NCI-H1436 treated with DMSO at 0.1 percent for 48 hours (cell line): ENCODE results near the gene NPTX1.

Experiments used
- DNase-seq: peaks from one replicate; lab custom pipeline; 2025; lab: John Stamatoyannopoulos, UW

NPTX1 gene

GRCh38 chr17:80503921-80504320 lies 27.5 kb upstream of the NPTX1 start:
- DNase-seq: no peak

- DNase-seq: no peak
These were observed 26.6 kb upstream of the NPTX1 start for GRCh38 chr17:80503031-80503430.

GRCh38 chr17:80502578-80502877 lies 26.1 kb upstream of the NPTX1 start:
- no peak for DNase-seq

- DNase-seq: no peak
These were observed 25.6 kb upstream of the NPTX1 start for GRCh38 chr17:80501741-80502577.

GRCh38 chr17:80499961-80500665 lies 23.7 kb upstream of the NPTX1 start:
- DNase-seq: no peak

- no peak for DNase-seq
These were observed 23.2 kb upstream of the NPTX1 start for GRCh38 chr17:80499560-80499959.

- DNase-seq: no peak
These were observed 22.6 kb upstream of the NPTX1 start for GRCh38 chr17:80498920-80499410.

- no peak for DNase-seq
These were observed 22.0 kb upstream of the NPTX1 start for GRCh38 chr17:80498242-80498919.

- no peak for DNase-seq
These were observed 21.4 kb upstream of the NPTX1 start for GRCh38 chr17:80497726-80498241.

GRCh38 chr17:80494547-80494946 lies 18.1 kb upstream of the NPTX1 start:
- DNase-seq: no peak

GRCh38 chr17:80492343-80493136 lies 16.1 kb upstream of the NPTX1 start:
- DNase-seq: no peak

- DNase-seq: no peak
These were observed 15.3 kb upstream of the NPTX1 start for GRCh38 chr17:80491478-80492342.

GRCh38 chr17:80487511-80487910 lies 11.1 kb upstream of the NPTX1 start:
- DNase-seq: no peak

- DNase-seq: no peak
These were observed 10.3 kb upstream of the NPTX1 start for GRCh38 chr17:80486692-80487091.

- DNase-seq: peak; percentile 94
These were observed 9.4 kb upstream of the NPTX1 start for GRCh38 chr17:80485846-80486245.

- no peak for DNase-seq
These were observed 6.3 kb upstream of the NPTX1 start for GRCh38 chr17:80482555-80483308.

GRCh38 chr17:80482058-80482318 lies 5.6 kb upstream of the NPTX1 start:
- DNase-seq: no peak

GRCh38 chr17:80481284-80482057 lies 5.1 kb upstream of the NPTX1 start:
- DNase-seq: no peak

- DNase-seq: no peak
These were observed 3.8 kb upstream of the NPTX1 start for GRCh38 chr17:80480248-80480647.

GRCh38 chr17:80479246-80479566 lies 2.8 kb upstream of the NPTX1 start:
- DNase-seq: no peak
